ENCODE measurements around the gene MAGI3. TPM values are rescaled to one million over a fixed set of nuclear protein-coding genes. Genes with fewer than 3 reads are reported as not detected.
"Not testable (repeated sequence)": the region's sequence is repeated elsewhere in the genome, so short reads cannot be mapped to it uniquely, and the experiment has no call there.

The MAGI3 gene
- total RNA-seq, 1 donor from 2014 or later = 6.3 TPM

DNA sequence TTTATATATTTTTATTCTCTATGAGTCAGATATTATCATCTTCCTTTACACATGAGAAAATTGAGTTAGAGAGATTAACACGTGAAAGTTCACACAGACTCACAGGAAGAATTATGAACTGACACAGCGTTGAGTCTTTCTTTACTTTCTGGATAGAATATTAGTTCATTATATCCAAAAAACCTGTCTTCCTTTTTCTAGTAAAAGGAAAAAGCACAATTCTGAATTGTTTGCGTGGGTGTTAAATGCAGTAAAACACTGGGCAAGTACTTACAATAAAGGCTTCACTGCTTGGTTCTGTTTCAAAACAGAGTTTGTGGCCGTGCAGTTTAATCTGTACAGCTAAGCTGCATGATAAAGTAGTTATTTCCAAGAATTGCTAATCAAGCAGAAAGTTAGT is 10.8 kb downstream of the MAGI3 start:
- H3K36me3 ChIP-seq (ENCODE audit: control insufficient read depth, insufficient read depth, low read length) = no peaks in the 10 kb centered on the region
- no peaks in the 10 kb centered on the region for H3K27me3 ChIP-seq (ENCODE audit: control insufficient read depth, insufficient read depth, low read length)
- TF ChIP-seq, protein P1, sequence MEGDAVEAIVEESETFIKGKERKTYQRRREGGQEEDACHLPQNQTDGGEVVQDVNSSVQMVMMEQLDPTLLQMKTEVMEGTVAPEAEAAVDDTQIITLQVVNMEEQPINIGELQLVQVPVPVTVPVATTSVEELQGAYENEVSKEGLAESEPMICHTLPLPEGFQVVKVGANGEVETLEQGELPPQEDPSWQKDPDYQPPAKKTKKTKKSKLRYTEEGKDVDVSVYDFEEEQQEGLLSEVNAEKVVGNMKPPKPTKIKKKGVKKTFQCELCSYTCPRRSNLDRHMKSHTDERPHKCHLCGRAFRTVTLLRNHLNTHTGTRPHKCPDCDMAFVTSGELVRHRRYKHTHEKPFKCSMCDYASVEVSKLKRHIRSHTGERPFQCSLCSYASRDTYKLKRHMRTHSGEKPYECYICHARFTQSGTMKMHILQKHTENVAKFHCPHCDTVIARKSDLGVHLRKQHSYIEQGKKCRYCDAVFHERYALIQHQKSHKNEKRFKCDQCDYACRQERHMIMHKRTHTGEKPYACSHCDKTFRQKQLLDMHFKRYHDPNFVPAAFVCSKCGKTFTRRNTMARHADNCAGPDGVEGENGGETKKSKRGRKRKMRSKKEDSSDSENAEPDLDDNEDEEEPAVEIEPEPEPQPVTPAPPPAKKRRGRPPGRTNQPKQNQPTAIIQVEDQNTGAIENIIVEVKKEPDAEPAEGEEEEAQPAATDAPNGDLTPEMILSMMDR (IDR thresholded peaks at IDR 0.05; ENCODE audit: insufficient read depth, low read length, severe bottlenecking) = no peak
- H3K4me3 ChIP-seq (ENCODE audit: low read depth, low read length) = no peak overlapping the region
- FAIRE-seq (no peak), DNase-seq (ENCODE audit: low read depth) (no peak)

DNA sequence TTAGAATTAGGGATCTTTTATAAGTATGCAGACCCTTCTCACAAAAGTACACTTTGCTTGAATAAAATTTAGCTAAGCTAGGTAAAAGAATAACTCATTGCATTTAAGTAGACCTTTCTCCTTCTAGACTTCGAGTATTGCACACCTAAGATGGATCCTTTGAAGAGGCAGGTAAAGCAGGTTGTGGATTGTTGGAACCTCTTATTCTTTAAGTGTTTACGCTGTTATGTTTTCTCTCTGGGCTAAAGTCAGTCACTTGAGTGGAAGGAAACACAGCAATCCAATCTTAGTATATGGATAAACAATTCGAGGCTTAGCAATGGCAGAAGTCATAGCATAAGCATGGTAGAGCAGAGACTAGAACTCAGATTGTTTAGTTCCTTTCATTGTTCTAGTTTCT is 11.4 kb downstream of the MAGI3 start:
- no peaks in the 10 kb centered on the region for H3K36me3 ChIP-seq (ENCODE audit: control insufficient read depth, insufficient read depth, low read length)
- FAIRE-seq = no peak
- no peak for DNase-seq (ENCODE audit: low read depth)
- TF ChIP-seq, protein P1 (IDR thresholded peaks at IDR 0.05; ENCODE audit: insufficient read depth, low read length, severe bottlenecking) = no peak
- H3K27me3 ChIP-seq (ENCODE audit: control insufficient read depth, insufficient read depth, low read length) = no peaks in the 10 kb centered on the region
- no peak overlapping the region for H3K4me3 ChIP-seq (ENCODE audit: low read depth, low read length)

- TF ChIP-seq, protein P1 (IDR thresholded peaks at IDR 0.05; ENCODE audit: insufficient read depth, low read length, severe bottlenecking) = no peak
- no peaks in the 10 kb centered on the region for H3K27me3 ChIP-seq (ENCODE audit: control insufficient read depth, insufficient read depth, low read length)
- no peaks in the 10 kb centered on the region for H3K36me3 ChIP-seq (ENCODE audit: control insufficient read depth, insufficient read depth, low read length)
- FAIRE-seq (no peak), DNase-seq (ENCODE audit: low read depth) (no peak)
- H3K4me3 ChIP-seq (ENCODE audit: low read depth, low read length) = no peak overlapping the region
These were observed 12.8 kb downstream of the MAGI3 start for GRCh38 chr1:113403065-113403464.

GRCh38 chr1:113405573-113405972 is 15.3 kb downstream of the MAGI3 start:
- Histone ChIP-seq H3K27me3 (ENCODE audit: control insufficient read depth, insufficient read depth, low read length) (no peaks in the 10 kb centered on the region), H3K36me3 (ENCODE audit: control insufficient read depth, insufficient read depth, low read length) (no peaks in the 10 kb centered on the region), H3K4me3 (ENCODE audit: low read depth, low read length) (no peak overlapping the region)
- FAIRE-seq (no peak), DNase-seq (ENCODE audit: low read depth) (no peak)
- TF ChIP-seq, protein P1 (IDR thresholded peaks at IDR 0.05; ENCODE audit: insufficient read depth, low read length, severe bottlenecking) = no peak

DNA sequence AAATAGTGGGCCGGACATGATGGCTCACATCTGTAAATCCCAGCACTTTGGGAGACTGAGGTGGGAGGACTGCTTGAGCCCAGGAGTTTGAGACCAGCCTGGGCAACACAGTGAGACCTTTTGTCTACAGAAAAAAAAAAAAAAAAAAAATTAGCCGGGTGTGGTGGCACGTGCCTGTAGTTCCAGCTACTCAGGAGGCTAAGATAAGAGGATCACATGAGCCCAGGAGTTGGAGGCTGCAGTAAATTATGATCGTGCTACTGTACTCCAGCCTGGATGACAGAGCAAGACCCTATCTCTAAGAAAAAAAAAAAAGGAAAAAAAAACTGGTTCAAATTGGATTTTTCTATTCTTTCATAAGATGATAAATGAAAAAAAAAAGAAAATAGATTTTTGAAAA is 15.8 kb downstream of the MAGI3 start:
- H3K4me3 ChIP-seq (ENCODE audit: low read depth, low read length); H3K27me3 ChIP-seq (ENCODE audit: control insufficient read depth, insufficient read depth, low read length); H3K36me3 ChIP-seq (ENCODE audit: control insufficient read depth, insufficient read depth, low read length); DNase-seq (ENCODE audit: low read depth); FAIRE-seq: not testable (repeated sequence)

DNA sequence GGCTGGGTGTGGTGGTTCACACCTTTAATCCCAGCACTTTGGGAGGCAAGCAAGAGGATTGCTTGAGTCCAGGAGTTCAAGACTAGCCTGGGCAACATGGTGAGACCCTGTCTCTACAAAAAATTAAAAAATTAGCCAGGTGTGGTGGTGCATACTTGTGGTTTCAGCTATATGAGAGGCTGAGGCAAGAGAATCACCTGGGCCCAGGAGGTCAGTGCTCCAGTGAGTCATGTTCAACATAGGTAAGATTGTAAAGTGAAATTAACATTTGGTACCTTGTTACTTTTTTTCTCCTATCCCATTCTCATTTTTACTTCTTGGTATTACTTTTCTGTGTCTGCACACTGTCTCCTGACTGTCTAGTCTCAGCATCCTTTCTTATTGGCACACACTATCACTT is 19.0 kb downstream of the MAGI3 start:
- no peaks in the 10 kb centered on the region for H3K36me3 ChIP-seq (ENCODE audit: control insufficient read depth, insufficient read depth, low read length)
- DNase-seq (ENCODE audit: low read depth) (no peak), FAIRE-seq (no peak)
- H3K27me3 ChIP-seq (ENCODE audit: control insufficient read depth, insufficient read depth, low read length) = no peaks in the 10 kb centered on the region
- TF ChIP-seq, protein P1 (IDR thresholded peaks at IDR 0.05; ENCODE audit: insufficient read depth, low read length, severe bottlenecking) = no peak
- H3K4me3 ChIP-seq (ENCODE audit: low read depth, low read length) = no peak overlapping the region

DNA sequence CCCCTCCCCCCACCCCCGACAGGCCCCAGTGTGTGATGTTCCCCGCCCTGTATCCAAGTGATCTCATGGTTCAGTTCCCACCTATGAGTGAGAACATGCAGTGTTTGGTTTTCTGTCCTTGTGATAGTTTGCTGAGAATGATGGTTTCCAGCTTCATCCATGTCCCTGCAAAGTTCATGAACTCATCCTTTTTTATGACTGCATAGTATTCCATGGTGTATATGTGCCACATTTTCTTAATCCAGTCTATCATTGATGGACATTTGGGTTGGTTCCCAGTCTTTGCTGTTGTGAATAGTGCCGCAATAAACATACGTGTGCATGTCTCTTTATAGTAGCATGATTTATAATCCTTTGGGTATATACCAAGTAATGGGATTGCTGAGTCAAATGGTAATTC is 21.7 kb downstream of the MAGI3 start:
- H3K4me3 ChIP-seq (ENCODE audit: low read depth, low read length); H3K27me3 ChIP-seq (ENCODE audit: control insufficient read depth, insufficient read depth, low read length); H3K36me3 ChIP-seq (ENCODE audit: control insufficient read depth, insufficient read depth, low read length); FAIRE-seq; DNase-seq (ENCODE audit: low read depth): not testable (repeated sequence)

All from bronchial epithelial cell (primary cell).